NB4 (cell line): ENCODE data around the gene SLC16A10.

Experiments used
- DNase-seq: peaks from one replicate; pipeline ENCODE4 v3.0.0; 2010; ENCODE audit warnings: low read depth
- H3K4me3 ChIP-seq: one replicate; pipeline ENCODE4 v1.5.1; 2011; ENCODE audit warnings: mild to moderate bottlenecking, low read depth, low read length, moderate library complexity
- CTCF ChIP-seq: IDR thresholded peaks from one replicate; pipeline ENCODE4 v1.5.1; 2012; ENCODE audit warnings: low read depth, low read length
- MAX ChIP-seq: IDR thresholded peaks from 2 replicates; pipeline ENCODE4 v1.6.1; 2011; ENCODE audit warnings: low read depth, low read length
- MYC ChIP-seq: IDR thresholded peaks from 2 replicates; pipeline ENCODE4 v1.6.1; 2011; ENCODE audit warnings: low read depth, low read length
- POLR2A ChIP-seq: IDR thresholded peaks from 2 replicates; pipeline ENCODE4 v1.6.1; 2011; ENCODE audit warnings: mild to moderate bottlenecking; ENCODE audit not compliant: insufficient read length; ENCODE audit errors: extremely low read depth

The SLC16A10 gene

GRCh38 chr6:111238464-111239119 is 151.3 kb downstream of the SLC16A10 start:
- peak; percentile 50 for DNase-seq
- TF ChIP-seq MAX, result no peak
- TF ChIP-seq POLR2A, result no peak
- no peak for TF ChIP-seq CTCF
- no peak for TF ChIP-seq MYC
- no peak overlapping the region for H3K4me3 ChIP-seq

- DNase-seq, result no peak
- H3K4me3 ChIP-seq, result no peak overlapping the region
- no peak for TF ChIP-seq CTCF
- no peak for TF ChIP-seq MYC
- TF ChIP-seq POLR2A, result no peak
- no peak for TF ChIP-seq MAX
These were observed 152.2 kb downstream of the SLC16A10 start for GRCh38 chr6:111239461-111239860.

GRCh38 chr6:111242452-111242851 is 155.1 kb downstream of the SLC16A10 start:
- no peak for DNase-seq
- no peak overlapping the region for H3K4me3 ChIP-seq
- TF ChIP-seq POLR2A (no peak), MAX (no peak), MYC (no peak), CTCF (no peak)

- no peak for DNase-seq
- TF ChIP-seq CTCF (no peak), MYC (no peak), POLR2A (no peak), MAX (no peak)
- no peak overlapping the region for H3K4me3 ChIP-seq
These were observed 155.8 kb downstream of the SLC16A10 start for GRCh38 chr6:111243095-111243494.

GRCh38 chr6:111248789-111249188 is 161.5 kb downstream of the SLC16A10 start:
- TF ChIP-seq MYC (no peak), CTCF (no peak), MAX (no peak), POLR2A (no peak)
- no peak for DNase-seq
- H3K4me3 ChIP-seq, result no peak overlapping the region
